AG20443 (cell line): Measurements from ENCODE around the gene KRTAP10-7.
"Not testable (repeated sequence)": the region's sequence is repeated elsewhere in the genome, so short reads cannot be mapped to it uniquely, and the experiment has no call there.

Source experiments
- DNase-seq: peaks from one replicate; pipeline ENCODE4 v3.0.0; 2012; ENCODE audit warnings: low spot score, mixed read lengths

KRTAP10-7 gene

DNA sequence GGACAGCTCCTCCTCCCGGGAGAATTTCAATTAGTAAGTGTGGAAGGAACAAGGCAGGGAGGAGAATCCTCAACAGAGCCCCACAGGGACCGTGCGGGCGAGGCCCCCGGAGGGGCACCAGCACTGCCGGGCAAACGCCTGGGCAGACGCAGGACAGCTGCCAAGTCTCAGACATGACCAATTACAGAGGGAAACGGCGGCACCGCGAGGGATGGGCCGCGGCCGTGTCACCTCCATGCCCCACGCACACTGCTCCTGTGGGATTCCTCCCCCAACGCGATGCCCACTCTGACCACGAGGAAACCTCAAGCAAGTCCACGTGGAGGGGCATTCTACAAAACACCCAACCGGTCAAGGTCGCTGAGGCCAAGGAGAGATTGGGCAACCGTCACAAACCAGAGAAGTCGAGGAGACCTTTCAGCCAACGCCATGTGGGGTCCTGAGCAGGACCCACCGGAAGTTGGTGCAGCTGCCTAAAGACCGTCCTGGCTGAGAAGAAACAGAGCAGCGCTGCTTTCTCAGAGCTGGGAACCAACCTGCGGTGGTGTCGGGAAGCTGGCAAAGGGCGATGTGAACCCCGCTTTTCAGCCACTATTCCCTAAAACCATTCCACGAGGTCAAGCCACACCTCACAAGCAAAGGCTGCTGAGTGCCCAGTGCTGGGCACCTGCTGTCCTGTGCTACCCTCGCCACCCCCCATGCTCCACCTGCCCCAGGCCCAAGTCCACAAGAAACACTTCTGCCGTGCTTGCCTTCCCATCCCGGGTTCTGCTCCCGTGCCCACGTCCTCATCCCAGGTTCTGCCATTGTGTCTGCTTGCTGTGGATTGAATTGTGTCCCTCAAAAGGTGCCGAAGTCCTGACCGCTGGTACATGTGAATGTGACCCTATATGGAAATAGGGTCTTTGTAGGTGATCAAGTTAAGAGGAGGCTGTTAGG is 28.3 kb upstream of the KRTAP10-7 start:
- no peak for DNase-seq

DNA sequence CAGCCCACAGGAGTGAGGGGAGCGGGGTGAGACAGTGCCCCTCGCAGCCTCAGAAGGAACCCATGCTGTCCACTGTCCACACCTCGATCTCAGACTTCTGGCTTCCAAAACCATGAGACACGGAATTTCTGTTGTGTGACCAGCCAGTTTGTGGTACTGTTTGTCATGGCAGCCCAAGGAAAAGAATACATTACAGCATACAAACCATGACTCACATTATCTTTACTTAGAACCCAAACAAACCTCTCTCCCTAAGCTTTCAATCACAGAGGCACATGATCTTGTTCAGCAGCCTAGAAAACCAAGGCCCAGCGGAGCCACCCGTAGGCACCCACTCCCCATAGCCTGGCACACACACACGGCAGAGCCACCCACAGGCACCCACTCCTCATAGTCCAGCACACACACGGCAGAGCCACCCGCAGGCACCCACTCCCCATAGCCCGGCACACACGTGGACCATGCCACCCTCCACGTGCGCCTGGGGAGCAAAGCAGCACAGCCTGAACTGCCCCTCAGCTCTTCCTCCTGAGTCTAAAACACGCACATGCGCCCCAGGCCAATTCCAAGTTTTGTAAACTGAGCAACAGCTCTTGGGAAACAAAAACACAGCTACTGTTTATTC is 27.3 kb upstream of the KRTAP10-7 start:
- DNase-seq, result no peak

DNA sequence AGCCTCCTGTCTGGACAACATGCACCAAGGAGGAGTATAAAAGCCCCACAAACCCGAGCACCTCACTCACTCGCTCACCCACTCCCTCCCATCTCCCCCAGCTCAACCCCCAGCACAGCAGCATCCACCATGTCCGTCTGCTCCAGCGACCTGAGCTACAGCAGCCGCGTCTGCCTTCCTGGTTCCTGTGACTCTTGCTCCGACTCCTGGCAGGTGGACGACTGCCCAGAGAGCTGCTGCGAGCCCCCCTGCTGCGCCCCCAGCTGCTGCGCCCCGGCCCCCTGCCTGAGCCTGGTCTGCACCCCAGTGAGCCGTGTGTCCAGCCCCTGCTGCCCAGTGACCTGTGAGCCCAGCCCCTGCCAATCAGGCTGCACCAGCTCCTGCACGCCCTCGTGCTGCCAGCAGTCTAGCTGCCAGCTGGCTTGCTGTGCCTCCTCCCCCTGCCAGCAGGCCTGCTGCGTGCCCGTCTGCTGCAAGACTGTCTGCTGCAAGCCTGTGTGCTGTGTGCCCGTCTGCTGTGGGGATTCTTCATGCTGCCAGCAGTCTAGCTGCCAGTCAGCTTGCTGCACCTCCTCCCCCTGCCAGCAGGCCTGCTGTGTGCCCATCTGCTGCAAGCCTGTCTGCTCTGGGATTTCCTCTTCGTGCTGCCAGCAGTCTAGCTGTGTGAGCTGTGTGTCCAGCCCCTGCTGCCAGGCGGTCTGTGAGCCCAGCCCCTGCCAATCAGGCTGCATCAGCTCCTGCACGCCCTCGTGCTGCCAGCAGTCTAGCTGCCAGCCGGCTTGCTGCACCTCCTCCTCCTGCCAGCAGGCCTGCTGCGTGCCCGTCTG is 26.6 kb upstream of the KRTAP10-7 start, which contains the start of gene KRTAP10-4:
KRTAP10-4 (plus strand) TSS at position 100 of the 827 bp plus-strand sequence; CDS start at position 130, 30 bp downstream.
- DNase-seq, result not testable (repeated sequence)

- DNase-seq, result no peak
Measured at GRCh38 chr21:44574457-44575306, 25.7 kb upstream of the KRTAP10-7 start.

DNA sequence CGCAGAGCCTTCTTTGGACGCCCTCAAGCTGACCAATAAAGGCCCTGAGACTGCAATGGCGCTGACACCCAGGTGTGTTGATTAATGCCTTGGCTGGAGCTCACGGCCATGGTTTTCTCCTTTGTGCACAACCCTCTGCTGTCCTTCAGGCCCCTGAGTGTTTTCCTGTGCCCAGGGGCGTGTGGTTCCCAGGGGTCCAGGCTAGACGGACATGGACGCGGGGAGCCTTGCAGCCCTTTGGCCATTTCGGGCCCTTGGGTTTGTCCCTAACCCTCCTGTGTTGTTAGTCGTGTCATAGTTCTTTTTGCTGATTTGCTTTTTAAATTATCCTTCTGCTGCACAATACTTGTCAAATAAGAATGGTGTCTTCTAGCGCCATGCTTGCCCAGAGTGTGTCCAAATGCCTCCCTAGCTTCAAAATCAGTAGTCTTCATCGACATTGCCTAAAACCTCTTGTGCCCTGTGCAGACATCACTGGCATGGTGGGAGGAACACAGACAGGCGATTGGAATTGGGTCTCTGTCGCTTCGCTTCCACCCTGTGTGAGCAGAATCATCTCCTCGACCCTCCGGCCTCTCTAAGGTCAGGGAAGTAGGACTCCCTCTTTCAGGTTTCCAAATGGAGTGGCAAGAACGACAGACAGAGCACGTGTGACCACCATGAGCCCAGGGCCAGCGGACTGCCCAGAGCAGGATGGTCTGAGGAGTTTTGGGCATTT is 24.9 kb upstream of the KRTAP10-7 start:
- DNase-seq, result no peak

- DNase-seq, result no peak
Measured at GRCh38 chr21:44576025-44576420, 24.4 kb upstream of the KRTAP10-7 start.

GRCh38 chr21:44578371-44579055 is 21.9 kb upstream of the KRTAP10-7 start:
- DNase-seq, result no peak

DNA sequence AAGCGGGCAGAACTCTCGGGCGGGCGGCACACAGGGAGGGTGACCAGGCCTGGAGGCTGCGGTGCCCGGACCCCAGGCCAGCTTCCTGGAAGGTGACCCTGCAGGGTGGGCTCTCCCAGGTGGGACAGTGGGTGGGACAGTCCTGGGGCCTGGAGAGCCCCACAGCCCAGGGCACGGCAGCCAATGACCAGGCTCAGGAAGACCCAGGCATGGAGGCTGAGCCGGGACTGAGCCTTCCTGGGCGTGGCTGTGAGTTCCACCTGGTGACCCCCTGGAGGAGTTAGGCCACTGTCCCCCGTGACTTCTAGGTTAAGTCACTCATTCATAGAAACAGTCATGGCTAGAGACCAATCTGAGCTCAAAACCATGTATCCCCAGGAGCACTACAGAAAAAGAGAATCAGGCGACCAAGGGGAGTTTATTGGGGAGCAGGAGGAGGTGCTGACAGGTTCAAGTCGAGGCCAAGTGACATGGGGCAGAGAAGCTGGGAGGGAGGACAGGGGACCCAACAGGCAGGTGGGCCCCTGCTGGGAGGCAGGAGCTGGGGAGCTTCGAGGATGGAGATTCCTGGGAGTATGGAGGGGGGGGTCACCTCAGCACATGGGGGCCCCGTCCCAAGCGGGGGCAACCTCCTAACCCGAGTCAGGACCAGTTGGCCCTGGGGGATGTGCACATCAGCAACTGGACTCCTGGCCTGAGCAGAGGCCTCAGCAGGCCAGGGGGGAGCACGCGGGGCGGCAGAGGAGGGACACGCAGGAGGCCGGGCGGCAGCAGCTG is 21.2 kb upstream of the KRTAP10-7 start:
- no peak for DNase-seq

DNA sequence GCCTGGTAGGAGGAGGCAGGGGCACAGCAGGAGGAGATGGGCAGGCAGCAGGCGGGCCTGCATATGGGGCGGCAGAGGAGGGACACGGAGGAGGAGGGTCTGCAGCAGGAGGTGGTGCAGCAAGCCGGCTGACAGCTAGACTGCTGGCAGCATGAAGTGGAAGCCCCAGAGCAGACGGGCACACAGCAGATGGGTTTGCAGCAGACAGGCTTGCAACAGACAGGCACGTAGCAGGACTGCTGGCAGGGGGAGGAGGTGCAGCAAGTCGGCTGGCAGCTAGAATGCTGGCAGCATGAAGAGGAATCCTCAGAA is 20.6 kb upstream of the KRTAP10-7 start:
- no peak for DNase-seq

GRCh38 chr21:44580231-44580821 is 20.1 kb upstream of the KRTAP10-7 start, which contains the start of gene KRTAP10-5:
Gene KRTAP10-5, minus strand, starts transcription at chr21:44580604. Its CDS starts 26 bp downstream, at chr21:44580578.
- not testable (repeated sequence) for DNase-seq

- DNase-seq, result no peak
Measured at GRCh38 chr21:44581158-44581557, 19.2 kb upstream of the KRTAP10-7 start.

GRCh38 chr21:44582055-44582454 is 18.3 kb upstream of the KRTAP10-7 start:
- no peak for DNase-seq

GRCh38 chr21:44583089-44583799 is 17.2 kb upstream of the KRTAP10-7 start:
- no peak for DNase-seq

DNA sequence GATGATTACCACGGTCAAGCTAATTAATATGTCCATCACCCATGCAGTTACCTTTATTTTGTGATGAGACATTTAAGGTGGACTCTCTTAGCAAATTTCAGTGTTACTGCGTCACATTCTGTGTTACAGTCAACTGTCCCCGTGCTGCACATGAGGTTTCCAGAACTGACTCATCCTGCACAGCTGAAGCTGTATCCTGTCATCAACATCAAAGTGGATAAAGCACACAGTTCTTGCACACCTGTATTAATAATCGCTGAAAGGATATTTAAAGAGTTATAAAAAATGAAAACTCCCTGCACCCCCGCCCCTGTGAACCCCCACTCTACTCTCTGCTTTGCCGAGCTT is 16.6 kb upstream of the KRTAP10-7 start:
- no peak for DNase-seq

DNA sequence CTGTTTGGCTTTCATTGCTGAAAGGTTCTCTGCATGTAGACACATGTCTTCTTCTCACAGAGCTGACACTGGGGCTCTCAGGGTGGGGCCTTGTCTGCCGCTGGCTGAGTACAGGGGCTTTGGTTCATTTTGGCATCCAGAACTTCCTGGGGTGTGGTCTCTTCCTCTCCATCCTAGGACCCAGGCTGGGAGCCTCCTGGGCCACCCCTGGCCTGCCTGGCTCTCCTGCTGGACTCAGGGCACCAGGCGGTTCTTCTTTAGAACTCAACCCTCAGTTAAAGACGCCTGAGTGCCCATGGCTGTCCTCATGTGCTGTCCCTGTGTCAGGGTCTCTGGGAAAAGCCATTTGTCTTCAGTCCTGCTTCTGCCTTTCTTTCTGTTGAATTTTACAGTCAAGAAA is 14.5 kb upstream of the KRTAP10-7 start:
- DNase-seq, result no peak

GRCh38 chr21:44589094-44589493 is 11.3 kb upstream of the KRTAP10-7 start:
- DNase-seq, result no peak

- DNase-seq, result no peak
Measured at GRCh38 chr21:44589586-44590305, 10.7 kb upstream of the KRTAP10-7 start.

- no peak for DNase-seq
Measured at GRCh38 chr21:44590311-44590721, 10.1 kb upstream of the KRTAP10-7 start.
